SK-N-MC (cell line): Measurements from ENCODE around the gene KIAA1958.

Experiments
- EZH2 ChIP-seq: fragments of 200-600 bp; sonication (generic); IDR thresholded peaks from one replicate; pipeline ENCODE4 v1.6.1; 2017; ENCODE audit warnings: antibody characterized with exemption
- POLR2AphosphoS5 ChIP-seq: IDR thresholded peaks from 2 replicates; pipeline ENCODE4 v1.6.1; 2012; ENCODE audit warnings: mild to moderate bottlenecking, low read depth, low read length, borderline replicate concordance

DNA sequence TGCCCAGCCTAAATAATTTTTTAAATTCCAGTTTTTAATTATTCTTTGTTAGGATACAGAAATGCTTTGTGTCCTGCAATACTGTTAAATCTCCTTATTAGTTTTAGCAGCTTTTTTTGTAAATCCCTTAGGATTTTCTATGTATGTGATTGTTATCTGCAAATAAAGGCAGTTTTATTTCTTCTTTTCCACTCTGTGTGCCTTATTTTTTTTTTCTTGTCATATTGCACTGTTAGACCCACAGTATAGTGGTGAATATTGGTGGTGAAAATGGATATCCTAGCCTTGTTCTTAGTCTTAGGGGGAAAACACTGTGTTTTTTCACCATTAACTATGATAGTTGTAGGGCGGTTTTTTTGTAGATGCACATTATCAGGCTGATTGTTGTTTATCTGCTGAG, 11.3 kb upstream of the KIAA1958 start:
- TF ChIP-seq EZH2 (no peak), POLR2AphosphoS5 (no peak)
